Measurements from ENCODE around the gene TCERG1L. TPM values are rescaled to one million over a fixed set of nuclear protein-coding genes. Genes with fewer than 3 reads are reported as not detected.
"Not testable (repeated sequence)": the region's sequence is repeated elsewhere in the genome, so short reads cannot be mapped to it uniquely, and the experiment has no call there.

The TCERG1L gene
- total RNA-seq, 1 experiment from 2014 or later = not detected

DNA sequence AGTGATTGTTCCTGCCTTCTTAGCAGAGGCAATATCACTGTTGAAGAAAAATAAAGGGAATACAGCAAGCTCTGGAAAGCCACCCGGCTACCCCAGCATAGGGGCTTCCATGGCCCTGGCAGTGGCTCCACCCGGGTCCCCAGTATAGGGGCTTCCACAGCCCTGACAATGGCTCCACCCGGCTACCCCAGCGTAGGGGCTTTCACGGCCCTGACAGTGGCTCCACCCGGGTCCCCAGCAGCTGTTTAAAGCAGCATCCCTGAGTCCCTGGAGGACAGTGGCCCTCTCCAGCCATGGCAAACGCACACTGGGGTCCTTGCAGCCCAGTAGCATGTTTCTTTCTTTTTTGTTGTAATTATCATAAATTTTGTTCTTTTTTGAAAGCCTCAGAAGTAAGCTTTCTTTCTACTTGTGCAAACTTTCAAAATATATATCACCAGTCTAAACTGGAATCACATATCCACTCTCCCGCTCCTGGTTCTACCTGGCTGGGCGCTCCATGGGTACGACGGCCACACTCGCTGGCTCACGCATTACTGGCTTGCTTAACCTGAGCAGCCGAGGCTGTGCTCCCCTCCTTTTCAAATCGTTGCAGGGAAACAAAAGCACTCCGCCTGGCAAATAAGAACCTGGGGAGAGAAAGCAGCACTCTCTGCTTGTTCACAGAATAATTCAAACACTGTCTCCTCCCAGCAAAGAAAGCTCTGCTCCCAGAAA lies 62.1 kb downstream of the TCERG1L start:
- no peak for DNase-seq (ENCODE audit: low read depth)

DNA sequence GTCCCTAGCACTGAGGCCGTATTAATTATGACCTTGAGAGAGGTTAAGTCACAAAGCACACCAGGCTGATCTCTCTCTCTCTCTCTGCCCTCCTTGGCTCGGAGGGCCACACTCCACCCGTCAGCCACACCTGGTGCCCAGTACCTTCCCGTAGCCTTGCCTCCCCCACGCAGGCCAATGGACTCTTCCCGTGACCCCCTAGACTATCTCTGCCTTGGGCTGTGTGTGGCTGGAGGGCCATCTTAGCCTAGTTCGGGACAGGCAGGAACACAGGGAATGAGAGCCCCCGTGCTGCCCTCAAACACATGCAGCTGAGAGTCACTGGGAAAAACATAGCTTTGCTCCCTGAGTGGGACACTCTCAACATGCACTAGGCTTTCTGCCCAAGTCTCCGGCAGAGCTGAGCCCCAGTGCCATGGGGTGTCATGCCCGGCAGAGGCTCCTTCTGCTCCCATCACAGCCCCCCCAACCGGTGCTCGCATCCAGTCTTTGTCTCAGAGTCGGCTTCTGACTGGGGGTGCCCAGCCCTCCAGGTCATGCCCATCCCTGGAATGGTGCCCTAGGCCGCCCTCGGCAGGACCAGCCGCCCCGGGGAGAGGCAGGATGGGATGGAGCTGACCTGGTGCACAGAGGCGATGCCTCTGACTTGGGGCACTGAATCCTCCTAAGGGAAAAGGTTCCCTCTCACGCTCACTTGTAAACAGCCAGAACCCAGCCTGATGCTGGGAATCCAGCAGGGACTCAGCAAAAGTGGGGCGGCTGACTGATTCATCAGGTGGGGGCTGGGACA lies 63.0 kb downstream of the TCERG1L start:
- DNase-seq (ENCODE audit: low read depth) = no peak

DNA sequence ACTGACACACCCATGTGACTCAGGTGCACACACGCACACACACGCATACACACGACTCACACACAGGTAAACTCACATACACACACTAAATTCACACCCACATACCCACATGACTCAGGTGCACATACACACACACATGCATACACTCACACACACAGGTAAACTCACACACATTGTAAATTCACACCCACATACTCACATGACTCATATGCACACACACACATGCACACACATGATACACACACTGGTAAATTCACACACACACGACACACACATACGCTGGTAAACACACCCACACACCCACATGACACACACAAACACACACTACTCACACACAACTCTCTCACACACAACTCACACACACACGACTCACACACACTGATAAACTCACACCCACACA lies 63.6 kb downstream of the TCERG1L start:
- DNase-seq (ENCODE audit: low read depth) = no peak

GRCh38 chr10:131246775-131247174 lies 64.7 kb downstream of the TCERG1L start:
- DNase-seq (ENCODE audit: low read depth) = no peak

- no peak for DNase-seq (ENCODE audit: low read depth)
Measured at GRCh38 chr10:131246089-131246488, 65.4 kb downstream of the TCERG1L start.

- no peak for DNase-seq (ENCODE audit: low read depth)
Measured at GRCh38 chr10:131245475-131246059, 66.0 kb downstream of the TCERG1L start.

DNA sequence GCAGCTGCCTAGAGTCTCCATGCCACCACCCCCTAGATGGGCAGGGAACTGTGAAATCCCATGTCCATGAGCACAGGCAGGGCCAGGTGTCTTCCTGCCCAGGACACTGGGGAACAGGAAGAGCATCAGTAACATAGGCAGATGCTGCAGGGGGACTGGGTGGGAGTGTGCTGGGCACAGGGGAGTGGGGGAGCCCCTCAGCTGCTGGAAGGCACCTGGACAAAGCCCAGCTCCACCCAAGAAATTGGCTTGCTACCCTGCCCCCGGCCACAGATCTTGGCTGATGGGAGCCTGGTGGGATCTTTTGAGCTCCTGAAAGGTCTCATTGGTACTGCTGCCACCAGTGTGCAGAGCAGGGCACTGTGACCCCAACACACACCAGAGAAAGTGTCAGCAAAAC lies 66.7 kb downstream of the TCERG1L start:
- DNase-seq (ENCODE audit: low read depth) = no peak

- no peak for DNase-seq (ENCODE audit: low read depth)
Measured at GRCh38 chr10:131243076-131243475, 68.4 kb downstream of the TCERG1L start.

GRCh38 chr10:131242007-131242406 lies 69.5 kb downstream of the TCERG1L start:
- DNase-seq (ENCODE audit: low read depth) = no peak

- no peak for DNase-seq (ENCODE audit: low read depth)
Measured at GRCh38 chr10:131240691-131241090, 70.8 kb downstream of the TCERG1L start.

- DNase-seq (ENCODE audit: low read depth) = no peak
Measured at GRCh38 chr10:131239926-131240325, 71.6 kb downstream of the TCERG1L start.

GRCh38 chr10:131239450-131239849 lies 72.1 kb downstream of the TCERG1L start:
- no peak for DNase-seq (ENCODE audit: low read depth)

- no peak for DNase-seq (ENCODE audit: low read depth)
Measured at GRCh38 chr10:131238669-131239280, 72.7 kb downstream of the TCERG1L start.

DNA sequence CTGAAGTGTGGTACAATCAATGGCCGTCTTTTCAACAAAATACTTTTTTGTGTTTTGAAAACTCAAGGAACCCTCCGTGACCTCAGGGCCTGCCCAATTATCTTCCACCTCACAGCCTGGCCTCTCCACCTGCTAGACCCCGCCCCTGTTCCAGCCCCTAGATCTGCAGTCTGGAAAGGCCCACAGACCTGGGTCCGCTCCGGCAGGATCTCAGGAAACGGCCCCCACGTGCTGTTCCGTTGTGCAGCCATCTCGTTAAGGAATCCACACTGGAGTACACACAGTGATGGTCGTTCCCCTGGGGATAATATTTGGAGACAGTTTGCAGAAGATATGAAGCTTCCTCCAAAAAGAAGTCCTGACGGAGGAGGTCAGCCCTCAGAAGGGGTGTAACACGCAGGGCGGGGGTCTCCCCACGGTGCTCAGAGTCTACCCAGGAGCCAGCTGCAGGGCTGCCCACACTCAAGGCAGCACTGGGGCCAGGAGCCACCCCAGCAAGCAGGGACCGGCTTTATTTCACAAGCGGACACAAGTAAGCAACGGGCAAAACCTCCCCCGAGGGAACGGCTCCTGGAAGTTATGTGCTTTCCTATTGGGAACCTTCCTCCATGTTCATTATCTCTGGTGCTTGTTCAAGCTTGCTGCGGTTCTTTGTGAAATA lies 73.4 kb downstream of the TCERG1L start:
- DNase-seq (ENCODE audit: low read depth) = no peak

- not testable (repeated sequence) for DNase-seq (ENCODE audit: low read depth)
Measured at GRCh38 chr10:131234606-131235005, 76.9 kb downstream of the TCERG1L start.

- DNase-seq (ENCODE audit: low read depth) = no peak
Measured at GRCh38 chr10:131233611-131234258, 77.8 kb downstream of the TCERG1L start.

- no peak for DNase-seq (ENCODE audit: low read depth)
Measured at GRCh38 chr10:131231965-131232541, 79.5 kb downstream of the TCERG1L start.

- DNase-seq (ENCODE audit: low read depth) = no peak
Measured at GRCh38 chr10:131231323-131231964, 80.1 kb downstream of the TCERG1L start.

GRCh38 chr10:131230641-131231322 lies 80.7 kb downstream of the TCERG1L start:
- DNase-seq (ENCODE audit: low read depth) = no peak

- DNase-seq (ENCODE audit: low read depth) = no peak
Measured at GRCh38 chr10:131230166-131230565, 81.4 kb downstream of the TCERG1L start.

All from RPMI7951 (cell line).